A172 (cell line): ENCODE data around the gene RASGEF1B. TPM values are rescaled to one million over a fixed set of nuclear protein-coding genes. Genes with fewer than 3 reads are reported as not detected.
"Not testable (repeated sequence)": the region's sequence is repeated elsewhere in the genome, so short reads cannot be mapped to it uniquely, and the experiment has no call there.

Source experiments
- DNase-seq: peaks from one replicate; pipeline ENCODE4 v3.0.0-alpha.2; 2015; ENCODE audit warnings: low spot score
- total RNA-seq: library from RNA; depleted of rRNA; stranded (reverse); fragments of >200 nt; shearing (Covaris generic); gene quantifications from 2 replicates; pipeline ENCODE4 v1.2.3, GENCODE V29; 2014

The RASGEF1B gene
- total RNA-seq, 1 experiment from 2014 or later: not detected

GRCh38 chr4:81432825-81433224, 38.9 kb downstream of the RASGEF1B start:
- DNase-seq: no peak

- DNase-seq: no peak
These were observed 39.7 kb downstream of the RASGEF1B start for GRCh38 chr4:81431971-81432370.

- DNase-seq: no peak
These were observed 42.1 kb downstream of the RASGEF1B start for GRCh38 chr4:81429607-81430006.

- no peak for DNase-seq
These were observed 42.7 kb downstream of the RASGEF1B start for GRCh38 chr4:81429031-81429430.

GRCh38 chr4:81428002-81428401, 43.7 kb downstream of the RASGEF1B start:
- no peak for DNase-seq

GRCh38 chr4:81427344-81427821, 44.3 kb downstream of the RASGEF1B start:
- DNase-seq: no peak

GRCh38 chr4:81426770-81427289, 44.9 kb downstream of the RASGEF1B start:
- no peak for DNase-seq

- DNase-seq: no peak
These were observed 46.6 kb downstream of the RASGEF1B start for GRCh38 chr4:81424816-81425755.

- no peak for DNase-seq
These were observed 47.4 kb downstream of the RASGEF1B start for GRCh38 chr4:81424336-81424735.

GRCh38 chr4:81422595-81422994, 49.1 kb downstream of the RASGEF1B start:
- DNase-seq: no peak

- peak; percentile 66 for DNase-seq
These were observed 50.1 kb downstream of the RASGEF1B start for GRCh38 chr4:81421346-81422218.

GRCh38 chr4:81418572-81418971, 53.1 kb downstream of the RASGEF1B start:
- DNase-seq: no peak

- no peak for DNase-seq
These were observed 58.7 kb downstream of the RASGEF1B start for GRCh38 chr4:81412946-81413495.

GRCh38 chr4:81410680-81411079, 61.0 kb downstream of the RASGEF1B start:
- DNase-seq: no peak

- no peak for DNase-seq
These were observed 61.9 kb downstream of the RASGEF1B start for GRCh38 chr4:81409836-81410235.

- no peak for DNase-seq
These were observed 63.4 kb downstream of the RASGEF1B start for GRCh38 chr4:81408341-81408740.

- no peak for DNase-seq
These were observed 64.0 kb downstream of the RASGEF1B start for GRCh38 chr4:81407726-81408125.

GRCh38 chr4:81406481-81406880, 65.2 kb downstream of the RASGEF1B start:
- DNase-seq: not testable (repeated sequence)

GRCh38 chr4:81405900-81406401, 65.8 kb downstream of the RASGEF1B start:
- peak; percentile 52 for DNase-seq

GRCh38 chr4:81404741-81405140, 67.0 kb downstream of the RASGEF1B start:
- DNase-seq: no peak

GRCh38 chr4:81404294-81404693, 67.4 kb downstream of the RASGEF1B start:
- DNase-seq: no peak
